AG04450 (cell line): ENCODE results near the gene FRMD4A. TPM values are rescaled to one million over a fixed set of nuclear protein-coding genes. Genes with fewer than 3 reads are reported as not detected.

ENCODE experiments used
- CTCF ChIA-PET: fragments of 300-600, 350-600 bp; formaldehyde crosslinking; extraction: SDS; loops from one replicate; lab custom pipeline; 2022; ENCODE audit warnings: antibody characterized with exemption, inconsistent platforms; lab: Charles Lee
- POLR2A ChIA-PET: fragments of 350-600 bp; formaldehyde crosslinking; extraction: SDS; loops from one replicate; lab custom pipeline; 2021; ENCODE audit warnings: antibody characterized with exemption, inconsistent platforms; lab: Yijun Ruan, JAX
- DNase-seq: peaks from one replicate; pipeline ENCODE4 v3.0.0-alpha.2; 2011; ENCODE audit warnings: low read depth, low spot score
- H3K27ac ChIP-seq: one replicate; pipeline ENCODE4 v1.5.1; 2012; ENCODE audit warnings: low read depth, low read length, control low read depth
- H3K27me3 ChIP-seq: one replicate; pipeline ENCODE4 v1.6.0; 2012; ENCODE audit warnings: low read length; ENCODE audit not compliant: control insufficient read depth, insufficient read depth
- H3K4me3 ChIP-seq: 2 replicates; pipeline ENCODE4 v1.5.1; 2011; ENCODE audit warnings: mild to moderate bottlenecking, low read depth, low read length, control low read depth
- H3K9me3 ChIP-seq: 2 replicates; pipeline ENCODE4 v1.5.1; 2012; ENCODE audit warnings: low read length; ENCODE audit not compliant: control insufficient read depth, insufficient read depth
- polyA plus RNA-seq: library from polyadenylated mRNA; depleted of rRNA; stranded (reverse); fragments of >200 nt; gene quantifications from 2 replicates; pipeline ENCODE4 v1.2.3, GENCODE V29; 2011
- TF ChIP-seq, protein P1 (sequence below): IDR thresholded peaks from 2 replicates; pipeline ENCODE4 v1.5.1; 2011; ENCODE audit warnings: low read depth, low read length, control low read depth, inconsistent platforms

The FRMD4A gene
- polyA plus RNA-seq, 1 experiment, result 45.7 TPM

DNA sequence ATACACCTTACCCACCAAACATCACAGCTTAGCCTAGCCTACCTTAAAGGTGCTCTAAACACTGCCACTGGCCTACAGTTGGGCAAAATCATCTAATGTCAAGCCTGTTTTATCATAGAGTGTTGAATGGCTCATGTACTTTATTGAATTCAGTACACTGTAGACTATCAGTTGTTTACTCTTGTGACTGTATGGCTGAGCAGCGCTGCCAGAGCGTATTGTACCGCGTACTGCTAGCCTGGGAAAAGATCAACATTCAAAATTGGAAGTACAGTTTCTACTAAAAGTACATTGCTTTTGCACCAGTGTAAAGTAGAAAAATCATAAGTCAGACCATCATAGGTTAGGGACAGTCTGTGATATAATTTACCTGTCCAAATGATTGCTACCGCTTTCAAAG, 517.2 kb downstream of the FRMD4A start:
- CTCF ChIA-PET, result no interaction called here
- Histone ChIP-seq H3K4me3 (no peak overlapping the region), H3K27ac (no peak overlapping the region), H3K9me3 (no peaks in the 10 kb centered on the region; the same call in 1 of the 2 replicates), H3K27me3 (no peaks in the 10 kb centered on the region)
- TF ChIP-seq, protein P1, sequence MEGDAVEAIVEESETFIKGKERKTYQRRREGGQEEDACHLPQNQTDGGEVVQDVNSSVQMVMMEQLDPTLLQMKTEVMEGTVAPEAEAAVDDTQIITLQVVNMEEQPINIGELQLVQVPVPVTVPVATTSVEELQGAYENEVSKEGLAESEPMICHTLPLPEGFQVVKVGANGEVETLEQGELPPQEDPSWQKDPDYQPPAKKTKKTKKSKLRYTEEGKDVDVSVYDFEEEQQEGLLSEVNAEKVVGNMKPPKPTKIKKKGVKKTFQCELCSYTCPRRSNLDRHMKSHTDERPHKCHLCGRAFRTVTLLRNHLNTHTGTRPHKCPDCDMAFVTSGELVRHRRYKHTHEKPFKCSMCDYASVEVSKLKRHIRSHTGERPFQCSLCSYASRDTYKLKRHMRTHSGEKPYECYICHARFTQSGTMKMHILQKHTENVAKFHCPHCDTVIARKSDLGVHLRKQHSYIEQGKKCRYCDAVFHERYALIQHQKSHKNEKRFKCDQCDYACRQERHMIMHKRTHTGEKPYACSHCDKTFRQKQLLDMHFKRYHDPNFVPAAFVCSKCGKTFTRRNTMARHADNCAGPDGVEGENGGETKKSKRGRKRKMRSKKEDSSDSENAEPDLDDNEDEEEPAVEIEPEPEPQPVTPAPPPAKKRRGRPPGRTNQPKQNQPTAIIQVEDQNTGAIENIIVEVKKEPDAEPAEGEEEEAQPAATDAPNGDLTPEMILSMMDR, result no peak
- POLR2A ChIA-PET, result no interaction called here
- no peak for DNase-seq

DNA sequence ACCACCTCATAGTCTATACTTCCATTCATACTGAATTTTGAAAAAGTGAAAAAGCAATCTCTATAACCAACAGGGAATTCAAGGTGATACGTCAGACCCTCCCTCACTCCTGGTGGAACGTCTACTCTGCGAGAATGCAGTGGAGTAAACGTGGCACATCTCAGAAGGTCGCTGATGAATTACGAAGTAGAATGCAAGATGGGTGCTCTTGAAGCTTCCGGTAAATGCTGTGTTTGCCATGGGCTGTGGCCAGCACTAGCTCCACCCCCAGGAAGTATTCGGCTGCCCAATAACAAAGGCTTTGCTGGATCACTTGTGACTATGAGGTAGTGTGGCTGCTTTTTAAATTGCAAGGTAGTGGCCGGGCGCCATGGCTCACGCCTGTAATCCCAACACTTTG, 517.9 kb downstream of the FRMD4A start:
- Histone ChIP-seq H3K27ac (no peak overlapping the region), H3K9me3 (no peaks in the 10 kb centered on the region; the same call in 1 of the 2 replicates), H3K4me3 (no peak overlapping the region), H3K27me3 (no peaks in the 10 kb centered on the region)
- ChIA-PET CTCF (no interaction called here), POLR2A (no interaction called here)
- DNase-seq, result no peak
- TF ChIP-seq, protein P1, result no peak

DNA sequence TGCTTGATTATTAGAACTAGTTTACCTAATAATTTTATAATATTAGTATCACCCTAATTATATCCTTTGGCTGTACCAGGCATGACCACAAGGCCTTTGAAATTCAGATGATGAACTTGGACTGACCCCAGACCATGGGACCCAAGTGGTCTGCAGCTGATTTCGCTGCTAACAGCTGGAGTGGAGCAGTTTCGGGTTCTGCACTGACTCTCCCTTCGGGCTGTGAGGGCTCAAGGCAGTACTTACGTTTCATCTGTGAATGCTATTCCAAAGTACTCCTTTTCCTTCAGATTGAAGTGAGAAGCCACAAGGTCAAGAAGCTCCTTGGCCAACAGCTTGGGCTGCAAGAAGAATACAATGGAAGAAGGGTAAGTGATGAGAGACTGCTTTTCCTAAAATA, 520.2 kb downstream of the FRMD4A start:
- TF ChIP-seq, protein P1, result no peak
- ChIA-PET POLR2A (no interaction called here), CTCF (no interaction called here)
- Histone ChIP-seq H3K27ac (no peak overlapping the region), H3K27me3 (no peaks in the 10 kb centered on the region), H3K9me3 (no peaks in the 10 kb centered on the region; the same call in 1 of the 2 replicates), H3K4me3 (no peak overlapping the region)
- no peak for DNase-seq

DNA sequence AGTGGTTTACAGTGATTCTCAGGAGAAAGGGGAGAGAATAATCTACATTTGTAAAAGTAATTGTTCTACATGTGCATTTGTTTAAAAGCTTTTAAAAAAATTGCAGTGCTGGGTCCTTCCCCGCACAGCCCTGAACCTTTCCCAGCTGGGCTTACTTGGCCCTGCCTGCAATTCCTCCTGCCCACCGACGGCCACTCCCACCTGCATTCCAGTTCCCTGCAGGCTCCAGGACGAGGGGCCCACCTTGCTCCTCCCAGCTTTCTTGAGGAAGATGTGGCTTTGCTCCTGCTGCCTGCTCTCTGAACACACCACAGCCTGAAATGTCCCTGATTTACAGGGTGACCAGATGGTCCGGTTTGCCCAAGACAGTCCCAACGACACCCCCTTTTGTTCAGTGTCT, 521.3 kb downstream of the FRMD4A start:
- Histone ChIP-seq H3K27me3 (no peaks in the 10 kb centered on the region), H3K4me3 (no peak overlapping the region), H3K9me3 (no peaks in the 10 kb centered on the region; the same call in 1 of the 2 replicates), H3K27ac (no peak overlapping the region)
- TF ChIP-seq, protein P1, result no peak
- CTCF ChIA-PET, result no interaction called here
- no peak for DNase-seq
- POLR2A ChIA-PET, result no interaction called here

DNA sequence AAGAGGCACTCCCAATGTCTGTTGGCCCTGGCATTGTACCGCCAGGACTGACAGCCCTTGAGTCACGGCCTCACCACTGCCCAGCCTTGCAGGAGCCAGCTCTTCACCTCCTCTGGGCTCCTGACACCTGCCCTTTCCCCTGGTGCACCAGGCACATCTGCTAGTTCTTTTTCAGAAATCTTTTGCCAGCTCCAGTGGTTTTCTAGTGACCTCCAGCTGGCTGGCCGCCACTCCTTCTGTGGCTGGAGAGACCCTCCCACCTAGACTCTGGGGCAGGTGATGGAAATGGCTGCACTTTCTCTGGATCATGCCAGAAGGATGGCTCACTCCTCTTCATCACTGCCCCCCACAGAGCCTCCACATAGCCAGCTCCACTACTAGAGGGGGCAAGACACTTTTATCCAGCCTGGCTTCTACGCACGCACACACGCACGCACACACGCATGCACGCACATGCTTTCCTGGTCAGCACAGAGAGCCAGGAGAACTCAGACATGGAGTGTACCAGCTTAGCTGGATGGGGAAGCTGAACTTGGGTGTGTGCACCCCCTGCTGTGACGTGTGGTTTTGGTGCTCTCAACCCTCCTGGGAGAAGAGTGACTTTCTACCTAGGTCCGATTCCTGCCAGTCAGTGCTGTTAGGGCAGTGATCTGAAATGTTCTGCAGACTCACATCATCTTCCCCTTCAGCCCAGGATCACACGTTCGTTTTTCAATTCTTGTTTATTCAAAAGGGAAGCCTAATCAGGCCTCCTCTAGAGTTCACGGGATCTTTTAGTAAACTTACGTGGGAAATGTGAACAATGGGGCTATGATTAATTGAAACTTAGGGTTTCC, 522.0 kb downstream of the FRMD4A start:
- H3K27me3 ChIP-seq, result no peaks in the 10 kb centered on the region
- DNase-seq, result no peak
- no peaks in the 10 kb centered on the region; the same call in 1 of the 2 replicates for H3K9me3 ChIP-seq
- TF ChIP-seq, protein P1, result no peak
- ChIA-PET POLR2A (no interaction called here), CTCF (interaction anchor here (0.6 kb wide), 1 partner anchor 299 kb away, joined by 3 read pairs; no protein-coding TSS in a partner anchor)
- H3K27ac ChIP-seq, result no peak overlapping the region
- no peak overlapping the region for H3K4me3 ChIP-seq
